Esophagus muscularis mucosa (tissue), 4 donors: ENCODE results near the gene RBM12. TPM values are rescaled to one million over a fixed set of nuclear protein-coding genes. Genes with fewer than 3 reads are reported as not detected.

Experiments
- DNase-seq: peaks from one replicate; pipeline ENCODE4 v3.0.0-alpha.2; 2017; ENCODE audit errors: extremely low spot score
- H3K27ac ChIP-seq, 4 donors: fragments of 200-600 bp; sonication (generic); replicated peaks in 1 of 4; 1 replicate in 3 of 4; 2 replicates in 1 of 4; pipeline ENCODE4 v1.5.1; 2016 to 2019; ENCODE audit warnings: mild to moderate bottlenecking in 1 of 4
- H3K27me3 ChIP-seq, 4 donors: fragments of 200-600 bp; sonication (generic); one replicate each; pipeline versions ENCODE4 v1.5.1 to v1.6.0; 2016 to 2019
- H3K36me3 ChIP-seq, 4 donors: fragments of 200-600 bp; sonication (generic); one replicate each; pipeline ENCODE4 v1.5.1; 2016 to 2019
- H3K4me1 ChIP-seq, 4 donors: fragments of 200-600 bp; sonication (generic); one replicate each; pipeline ENCODE4 v1.5.1; 2016 to 2019
- H3K4me3 ChIP-seq, 4 donors: fragments of 200-600 bp; sonication (generic); 1 replicate in 2 of 4; 2 replicates in 2 of 4; pipeline ENCODE4 v1.5.1; 2016 to 2019; ENCODE audit warnings: mild to moderate bottlenecking in 4 of 4, moderate library complexity in 1 of 4
- H3K9me3 ChIP-seq, 4 donors: fragments of 200-600 bp; sonication (generic); 1 replicate in 3 of 4; 2 replicates in 1 of 4; pipeline ENCODE4 v1.5.1; 2016 to 2019
- CTCF ChIP-seq, 3 experiments: fragments of 200-600 bp in 2 of 3; fragments of 450-650 bp in 1 of 3; sonication (generic) in 2 of 3; IDR thresholded peaks; one replicate each; pipeline ENCODE4 v1.5.1; 2017 to 2019; ENCODE audit warnings: antibody characterized with exemption in 3 of 3, mild to moderate bottlenecking in 2 of 3, moderate library complexity in 1 of 3
- EP300 ChIP-seq: sonication (generic); formaldehyde crosslinking; IDR thresholded peaks from one replicate; pipeline ENCODE4 v1.6.1; 2017; ENCODE audit warnings: antibody characterized with exemption
- POLR2A ChIP-seq: fragments of 450-650 bp; IDR thresholded peaks from one replicate; pipeline ENCODE4 v1.6.1; 2017; ENCODE audit warnings: antibody characterized with exemption, moderate library complexity, mild to moderate bottlenecking, low read depth
- POLR2AphosphoS5 ChIP-seq, 2 donors: sonication (generic); formaldehyde crosslinking; IDR thresholded peaks; one replicate each; pipeline ENCODE4 v1.6.1; 2017; ENCODE audit warnings: antibody characterized with exemption in 2 of 2
- whole genome bisulfite sequencing: methylation state at CpG from one replicate; pipeline ENCODE4 v1.1.5; 2018; 5-methylcytosine and 5-hydroxymethylcytosine counted together
- intact Hi-C: fragments of 100-400 bp; cut with DNase I; formaldehyde crosslinking; loops from one replicate; pipeline ENCODE4 v1.15.1; 2023
- total RNA-seq, 4 donors: library from RNA; depleted of rRNA; stranded (reverse); fragments of >200 nt; gene quantifications; one replicate each; pipeline versions ENCODE4 v1.1.0 to v1.2.1, GENCODE V29; 2016

Gene RBM12
- total RNA-seq, 4 donors from 2014 or later = 21.0 to 30.6 (median 24.0) TPM

- intact Hi-C loops = loop anchor here (10.0 kb wide), 1 partner anchor 182 kb away; no protein-coding TSS in a partner anchor
- Histone ChIP-seq H3K27me3 (no peaks in the 10 kb centered on the region), H3K4me3 (no peak overlapping the region), H3K36me3 (peaks cover 41 to 73% (median 66%) of the 10 kb centered on the region in 4 donors), H3K9me3 (no peaks in the 10 kb centered on the region), H3K4me1 (peaks cover 11 to 39% (median 22%) of the 10 kb centered on the region in 4 donors), H3K27ac (peak overlapping the region in 2 of 4 donors; percentile 0 to 17)
- DNase-seq = no peak
- WGBS = 57% methylated on average over 4 of the region's 4 CpGs
- TF ChIP-seq POLR2AphosphoS5 (IDR thresholded peaks at IDR 0.05) = no peak
- no peak for TF ChIP-seq CTCF (IDR thresholded peaks at IDR 0.05)
- no peak for TF ChIP-seq POLR2A
- no peak for TF ChIP-seq EP300
Observed at GRCh38 chr20:35702824-35703695, 38.4 kb upstream of the RBM12 start.

GRCh38 chr20:35702051-35702823 is 37.5 kb upstream of the RBM12 start:
- WGBS = 72% methylated on average over 12 of the region's 12 CpGs
- H3K4me1 ChIP-seq = peaks cover 19 to 47% (median 30%) of the 10 kb centered on the region in 4 donors
- H3K9me3 ChIP-seq = no peaks in the 10 kb centered on the region
- peaks cover 41 to 66% (median 62%) of the 10 kb centered on the region in 4 donors for H3K36me3 ChIP-seq
- no peak overlapping the region for H3K4me3 ChIP-seq
- intact Hi-C loops = loop anchor here (10.0 kb wide), 1 partner anchor 183 kb away; no protein-coding TSS in a partner anchor
- no peak for DNase-seq
- TF ChIP-seq CTCF (IDR thresholded peaks at IDR 0.05) (no peak), POLR2A (no peak), EP300 (no peak), POLR2AphosphoS5 (IDR thresholded peaks at IDR 0.05) (no peak)
- H3K27ac ChIP-seq = peak overlapping the region in 3 of 4 donors; percentile 15 to 93 (median 17)
- H3K27me3 ChIP-seq = no peaks in the 10 kb centered on the region

- Histone ChIP-seq H3K27me3 (no peaks in the 10 kb centered on the region), H3K27ac (peak overlapping the region; percentile 32 to 95 (median 69)), H3K9me3 (no peaks in the 10 kb centered on the region), H3K4me3 (no peak overlapping the region), H3K4me1 (peaks cover 19 to 48% (median 33%) of the 10 kb centered on the region in 4 donors), H3K36me3 (peaks cover 32 to 58% (median 56%) of the 10 kb centered on the region in 4 donors)
- DNase-seq = no peak
- intact Hi-C loops = loop anchor here (10.0 kb wide), 1 partner anchor 184 kb away; no protein-coding TSS in a partner anchor
- TF ChIP-seq CTCF (IDR thresholded peaks at IDR 0.05) = no peak
- no peak for TF ChIP-seq EP300
- peak in 1 of 2 donors; percentile 28 for TF ChIP-seq POLR2AphosphoS5 (IDR thresholded peaks at IDR 0.05)
- no peak for TF ChIP-seq POLR2A
- 89% methylated on average over 7 of the region's 7 CpGs for WGBS
Observed at GRCh38 chr20:35700625-35701148, 36.0 kb upstream of the RBM12 start.

GRCh38 chr20:35699957-35700624 is 35.4 kb upstream of the RBM12 start:
- H3K9me3 ChIP-seq = no peaks in the 10 kb centered on the region
- peaks cover 19 to 43% (median 31%) of the 10 kb centered on the region in 4 donors for H3K4me1 ChIP-seq
- no peak for DNase-seq
- H3K4me3 ChIP-seq = peak overlapping the region; percentile 88 to 100 (median 92)
- no peaks in the 10 kb centered on the region for H3K27me3 ChIP-seq
- intact Hi-C loops = loop anchor here (2.0 to 10.0 kb wide), 2 partner anchors 73 to 185 kb away; partner anchors contain the start of gene PHF20
- peaks cover 26 to 58% (median 56%) of the 10 kb centered on the region in 4 donors for H3K36me3 ChIP-seq
- TF ChIP-seq CTCF (IDR thresholded peaks at IDR 0.05) = no peak
- no peak for TF ChIP-seq POLR2AphosphoS5 (IDR thresholded peaks at IDR 0.05)
- TF ChIP-seq POLR2A = no peak
- TF ChIP-seq EP300 = no peak
- 20% methylated on average over 6 of the region's 6 CpGs for WGBS
- H3K27ac ChIP-seq = peak overlapping the region; percentile 91 to 95 (median 94)
